H54 (cell line): ENCODE measurements around the gene IMMP2L.
A peak's percentile ranks its signal among the peaks of the same experiment; 100 is the strongest.
"Not testable (repeated sequence)": the region's sequence is repeated elsewhere in the genome, so short reads cannot be mapped to it uniquely, and the experiment has no call there.

ENCODE experiments used
- DNase-seq: peaks from one replicate; pipeline ENCODE4 v3.0.0; 2011; ENCODE audit warnings: low spot score, mixed read lengths; ENCODE audit not compliant: insufficient read length
- FAIRE-seq: peaks from 3 replicates; lab custom pipeline; 2011; peaks lifted over from hg19 to GRCh38; lab: Jason Lieb, UNC
- POLR2A ChIP-seq: IDR thresholded peaks from 2 replicates; pipeline ENCODE4 v1.6.1; 2011; ENCODE audit warnings: low read depth, mild to moderate bottlenecking, low read length

The IMMP2L gene

DNA sequence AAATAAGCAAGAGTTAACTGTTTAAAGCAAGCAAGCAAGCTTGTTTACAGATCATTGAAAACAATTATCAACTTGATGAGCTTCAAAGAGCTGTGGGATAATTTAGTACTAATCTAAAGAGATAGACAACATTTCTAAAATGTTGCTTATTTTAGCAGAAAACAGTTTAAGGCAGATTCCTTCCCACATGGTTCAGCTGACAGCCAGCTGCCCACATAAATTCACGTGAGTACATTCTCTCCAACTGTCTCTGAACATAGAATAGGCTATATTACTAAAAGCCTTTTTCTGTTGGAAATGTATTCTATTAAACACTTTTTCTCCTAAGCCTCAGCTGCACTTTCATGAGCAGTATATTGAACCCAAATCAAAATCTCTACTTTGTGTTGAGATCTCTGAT, 297.3 kb downstream of the IMMP2L start:
- no peak for DNase-seq
- no peak for FAIRE-seq
- no peak for TF ChIP-seq POLR2A

DNA sequence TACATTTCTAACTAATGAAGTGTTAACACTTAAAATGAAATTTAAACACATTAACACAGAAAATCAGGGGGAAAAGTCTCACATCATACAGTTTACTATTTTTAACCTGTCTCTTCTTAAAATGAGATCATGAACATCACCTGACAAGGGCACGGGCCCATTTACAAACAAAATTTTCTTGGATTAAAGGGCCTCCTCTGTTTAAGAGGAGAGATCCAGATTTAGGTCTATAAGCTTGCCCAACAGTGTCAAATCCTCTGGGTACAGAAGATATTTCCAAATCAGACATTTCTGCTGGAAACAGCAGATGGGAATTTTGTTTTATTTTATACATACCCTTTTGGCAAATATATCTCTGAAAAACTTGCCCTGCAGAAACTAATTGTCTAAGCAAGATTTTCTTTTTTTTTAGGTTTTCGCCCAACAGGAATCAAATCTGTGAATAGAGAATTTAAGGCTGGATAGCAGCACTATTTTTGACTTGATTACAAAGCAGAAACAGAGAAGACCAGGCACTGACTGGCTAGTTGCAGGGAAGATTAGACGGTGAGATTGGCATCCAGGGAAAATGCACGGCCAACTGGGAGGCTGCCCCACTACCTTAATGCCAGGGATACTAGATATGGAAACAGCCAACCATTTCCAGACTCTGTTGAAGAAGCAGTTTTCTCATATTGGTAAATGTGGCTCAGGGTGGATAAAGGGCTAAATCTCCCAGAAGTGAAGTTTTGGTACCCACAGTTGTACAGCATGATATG, 298.0 kb downstream of the IMMP2L start:
- DNase-seq = no peak
- no peak for FAIRE-seq
- TF ChIP-seq POLR2A = no peak

- FAIRE-seq (no peak), DNase-seq (no peak)
- no peak for TF ChIP-seq POLR2A
Observed at GRCh38 chr7:111262293-111263116, 299.8 kb downstream of the IMMP2L start.

DNA sequence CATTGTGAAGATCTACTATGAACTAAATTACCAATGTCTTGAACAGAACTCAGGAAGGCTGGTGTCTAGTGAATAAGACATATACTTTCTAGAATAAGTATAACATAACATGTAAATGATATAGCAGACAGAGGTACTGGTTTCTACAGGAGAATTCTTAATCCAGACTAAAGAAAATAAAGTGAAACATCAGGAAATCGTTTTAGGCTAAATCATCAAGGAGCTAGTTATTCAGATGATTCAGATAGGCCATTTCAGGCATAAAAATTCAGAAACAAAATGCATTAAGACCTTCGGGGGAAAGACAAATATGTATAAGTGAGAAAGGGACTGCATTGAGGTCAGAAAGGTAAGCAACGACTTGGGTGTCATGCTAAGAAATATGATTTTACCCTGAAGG, 300.8 kb downstream of the IMMP2L start:
- no peak for DNase-seq
- TF ChIP-seq POLR2A = no peak
- no peak for FAIRE-seq

GRCh38 chr7:111259991-111260390, 302.3 kb downstream of the IMMP2L start:
- DNase-seq = no peak
- peak; percentile 60 for FAIRE-seq
- TF ChIP-seq POLR2A = no peak

- no peak for TF ChIP-seq POLR2A
- DNase-seq = no peak
- no peak for FAIRE-seq
Observed at GRCh38 chr7:111256391-111256790, 305.9 kb downstream of the IMMP2L start.

GRCh38 chr7:111255576-111255975, 306.7 kb downstream of the IMMP2L start:
- TF ChIP-seq POLR2A = no peak
- FAIRE-seq (no peak), DNase-seq (no peak)

DNA sequence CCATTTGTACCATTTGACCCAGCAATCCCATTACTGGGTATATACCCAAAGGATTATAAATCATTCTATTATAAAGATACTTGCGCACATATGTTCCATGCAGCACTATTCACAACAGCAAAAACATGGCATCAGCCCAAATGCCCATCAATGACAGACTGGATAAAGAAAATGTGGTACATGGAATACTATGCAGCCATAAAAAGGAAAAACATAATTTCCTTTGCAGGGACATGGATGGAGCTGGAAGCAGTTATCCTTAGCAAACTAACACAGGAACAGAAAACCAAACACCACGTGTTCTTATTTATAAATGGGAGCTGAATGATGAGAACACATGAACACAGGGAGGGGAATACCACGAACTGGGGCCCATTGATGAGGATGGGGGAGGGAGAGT, 310.9 kb downstream of the IMMP2L start:
- DNase-seq, FAIRE-seq: not testable (repeated sequence)

GRCh38 chr7:111249807-111250206, 312.5 kb downstream of the IMMP2L start:
- not testable (repeated sequence) for DNase-seq, FAIRE-seq

GRCh38 chr7:111242141-111242755, 320.0 kb downstream of the IMMP2L start:
- FAIRE-seq (peak; percentile 27), DNase-seq (no peak)
- TF ChIP-seq POLR2A = no peak

GRCh38 chr7:111240371-111240770, 321.9 kb downstream of the IMMP2L start:
- no peak for DNase-seq
- no peak for TF ChIP-seq POLR2A
- FAIRE-seq = peak; percentile 6

GRCh38 chr7:111239437-111239836, 322.9 kb downstream of the IMMP2L start:
- DNase-seq (no peak), FAIRE-seq (no peak)
- TF ChIP-seq POLR2A = no peak

GRCh38 chr7:111238886-111239285, 323.4 kb downstream of the IMMP2L start:
- TF ChIP-seq POLR2A = no peak
- peak; percentile 50 for FAIRE-seq
- no peak for DNase-seq

GRCh38 chr7:111235709-111236108, 326.6 kb downstream of the IMMP2L start:
- DNase-seq (no peak), FAIRE-seq (no peak)
- TF ChIP-seq POLR2A = no peak
